ENCODE data around the gene MCTP1.

MCTP1 gene

DNA sequence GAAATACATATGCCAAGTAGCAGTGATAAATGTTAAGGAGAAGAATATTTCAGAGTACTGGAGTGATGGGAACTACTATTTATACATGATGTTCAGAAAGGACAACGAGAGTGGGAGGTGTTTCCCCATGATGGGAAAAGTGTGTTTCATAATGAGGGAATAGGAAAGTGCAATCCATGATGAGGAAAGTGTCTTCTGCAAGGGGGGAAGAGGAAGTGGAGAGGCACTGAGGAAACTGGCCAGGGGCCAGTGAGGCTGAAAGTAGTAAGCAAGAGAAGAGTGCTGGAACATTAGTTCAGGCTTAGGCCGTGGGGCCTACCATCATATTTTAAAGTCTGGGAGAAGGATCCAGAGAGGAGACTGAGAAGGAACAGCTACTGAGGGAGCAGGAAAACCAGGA, 339.2 kb downstream of the MCTP1 start:
- TF ChIP-seq, protein P1, sequence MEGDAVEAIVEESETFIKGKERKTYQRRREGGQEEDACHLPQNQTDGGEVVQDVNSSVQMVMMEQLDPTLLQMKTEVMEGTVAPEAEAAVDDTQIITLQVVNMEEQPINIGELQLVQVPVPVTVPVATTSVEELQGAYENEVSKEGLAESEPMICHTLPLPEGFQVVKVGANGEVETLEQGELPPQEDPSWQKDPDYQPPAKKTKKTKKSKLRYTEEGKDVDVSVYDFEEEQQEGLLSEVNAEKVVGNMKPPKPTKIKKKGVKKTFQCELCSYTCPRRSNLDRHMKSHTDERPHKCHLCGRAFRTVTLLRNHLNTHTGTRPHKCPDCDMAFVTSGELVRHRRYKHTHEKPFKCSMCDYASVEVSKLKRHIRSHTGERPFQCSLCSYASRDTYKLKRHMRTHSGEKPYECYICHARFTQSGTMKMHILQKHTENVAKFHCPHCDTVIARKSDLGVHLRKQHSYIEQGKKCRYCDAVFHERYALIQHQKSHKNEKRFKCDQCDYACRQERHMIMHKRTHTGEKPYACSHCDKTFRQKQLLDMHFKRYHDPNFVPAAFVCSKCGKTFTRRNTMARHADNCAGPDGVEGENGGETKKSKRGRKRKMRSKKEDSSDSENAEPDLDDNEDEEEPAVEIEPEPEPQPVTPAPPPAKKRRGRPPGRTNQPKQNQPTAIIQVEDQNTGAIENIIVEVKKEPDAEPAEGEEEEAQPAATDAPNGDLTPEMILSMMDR (IDR thresholded peaks at IDR 0.05; ENCODE audit: insufficient read depth, low read depth, low read length, missing control alignments), result no peak
- no peak for DNase-seq (ENCODE audit: low read depth)
- no peak overlapping the region for H3K4me3 ChIP-seq (ENCODE audit: low read depth, low read length)

DNA sequence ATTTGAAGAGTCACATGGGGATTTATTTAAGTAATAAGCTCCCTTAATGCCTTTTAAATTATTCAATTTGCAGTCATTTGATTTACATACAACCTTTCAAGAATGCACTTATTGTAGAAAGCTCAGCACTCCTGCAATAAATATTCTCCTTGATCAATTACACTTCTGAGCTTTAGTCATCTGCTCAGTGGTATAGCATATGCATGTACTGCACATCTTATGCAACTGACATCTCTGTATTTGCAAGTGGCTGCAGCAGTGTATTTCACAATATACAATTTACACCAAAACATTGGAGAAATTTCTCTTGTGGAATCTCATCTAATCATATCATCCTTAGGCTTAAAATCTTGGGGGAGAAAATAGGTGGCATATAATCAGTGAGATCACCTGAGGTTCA, 340.7 kb downstream of the MCTP1 start:
- DNase-seq (ENCODE audit: low read depth), result no peak
- no peak overlapping the region for H3K4me3 ChIP-seq (ENCODE audit: low read depth, low read length)
- TF ChIP-seq, protein P1 (IDR thresholded peaks at IDR 0.05; ENCODE audit: insufficient read depth, low read depth, low read length, missing control alignments), result no peak

DNA sequence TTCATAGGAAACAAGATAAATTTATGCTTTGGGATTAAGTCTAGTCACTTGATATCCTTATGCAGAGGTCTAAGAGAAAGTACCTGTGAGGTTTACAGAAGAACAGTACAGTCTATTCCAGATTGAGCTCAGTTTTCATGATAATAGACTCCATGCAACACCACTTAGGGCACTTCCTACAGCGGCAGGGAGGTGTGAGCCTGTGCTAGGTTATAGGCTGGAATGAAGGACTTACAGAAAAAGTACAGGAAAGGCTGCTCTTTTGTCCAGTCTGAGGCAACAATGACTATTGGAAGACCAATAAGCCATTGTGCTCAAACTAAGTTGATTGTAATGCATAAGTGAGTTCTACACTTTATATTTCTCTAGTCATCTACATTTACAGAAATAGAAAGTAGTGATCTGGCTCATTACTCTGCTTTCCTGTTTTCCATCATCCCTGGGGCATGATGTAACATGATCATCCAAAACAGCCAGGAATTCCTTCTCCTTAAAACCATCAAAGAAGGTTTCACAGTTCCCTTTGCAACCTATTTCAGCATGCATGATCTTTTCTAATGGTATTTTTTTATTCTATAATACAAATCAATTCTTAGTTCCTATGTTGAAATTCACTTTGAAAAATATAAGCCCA, 343.7 kb downstream of the MCTP1 start:
- no peak overlapping the region for H3K4me3 ChIP-seq (ENCODE audit: low read depth, low read length)
- DNase-seq (ENCODE audit: low read depth), result no peak
- TF ChIP-seq, protein P1 (IDR thresholded peaks at IDR 0.05; ENCODE audit: insufficient read depth, low read depth, low read length, missing control alignments), result no peak

DNA sequence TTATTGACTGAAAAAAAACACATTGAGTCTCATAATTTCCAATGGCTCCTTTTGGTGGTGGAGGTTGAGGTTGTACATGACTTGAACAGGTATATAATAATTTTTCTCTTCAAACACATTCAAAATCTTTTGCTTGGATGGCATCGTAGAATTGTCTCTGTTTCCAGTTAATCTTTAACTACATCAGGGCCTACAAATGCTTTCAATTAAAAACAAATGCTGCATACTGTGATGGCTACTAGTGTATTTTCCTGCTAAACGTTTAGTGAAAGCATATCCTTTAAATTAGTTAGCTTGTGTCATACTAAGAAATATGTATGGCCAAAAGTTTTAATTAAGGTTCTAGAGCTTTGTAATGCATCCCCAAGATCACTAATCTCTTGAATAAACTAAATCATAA, 352.6 kb downstream of the MCTP1 start:
- H3K4me3 ChIP-seq (ENCODE audit: low read depth, low read length), result no peak overlapping the region
- TF ChIP-seq, protein P1 (IDR thresholded peaks at IDR 0.05; ENCODE audit: insufficient read depth, low read depth, low read length, missing control alignments), result no peak
- DNase-seq (ENCODE audit: low read depth), result no peak

DNA sequence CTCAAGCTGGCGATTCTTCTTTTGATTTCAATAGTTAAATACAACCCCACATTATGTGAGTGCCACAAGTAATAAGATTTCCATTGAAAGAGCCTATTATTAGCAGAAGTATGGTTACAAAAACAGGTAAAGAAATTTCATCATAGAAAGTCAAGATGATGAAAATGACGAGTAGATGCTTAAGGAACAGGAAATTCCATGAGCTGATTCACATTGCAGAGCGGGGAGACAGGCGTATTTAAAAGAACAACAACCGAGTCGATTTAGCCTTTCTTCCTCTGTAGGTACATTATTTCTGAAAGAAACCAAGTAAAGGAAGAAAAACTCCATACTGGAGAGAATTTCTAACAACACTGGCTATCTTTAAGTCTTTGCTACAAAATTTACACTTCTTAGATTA, 356.0 kb downstream of the MCTP1 start:
- H3K4me3 ChIP-seq (ENCODE audit: low read depth, low read length), result no peak overlapping the region
- no peak for DNase-seq (ENCODE audit: low read depth)
- TF ChIP-seq, protein P1 (IDR thresholded peaks at IDR 0.05; ENCODE audit: insufficient read depth, low read depth, low read length, missing control alignments), result no peak

DNA sequence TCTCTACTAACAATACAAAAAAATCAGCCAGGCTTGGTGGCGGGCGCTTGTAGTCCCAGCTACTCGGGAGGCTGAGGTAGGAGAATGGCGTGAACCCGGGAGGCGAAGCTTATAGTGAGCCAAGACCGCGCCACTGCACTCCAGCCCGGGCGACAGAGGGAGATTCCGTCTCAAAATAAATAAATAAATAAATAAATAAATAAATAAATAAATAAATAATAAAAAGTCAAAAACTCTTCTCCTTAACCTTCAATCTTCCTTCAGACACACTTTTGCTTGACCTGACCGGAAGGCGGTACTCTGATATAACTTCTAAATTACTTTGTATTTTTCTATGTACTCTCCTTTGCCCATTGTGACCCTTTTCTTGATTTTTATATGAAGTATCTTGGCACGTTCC, 364.3 kb downstream of the MCTP1 start:
- DNase-seq (ENCODE audit: low read depth), result no peak
- TF ChIP-seq, protein P1 (IDR thresholded peaks at IDR 0.05; ENCODE audit: insufficient read depth, low read depth, low read length, missing control alignments), result no peak
- no peak overlapping the region for H3K4me3 ChIP-seq (ENCODE audit: low read depth, low read length)

DNA sequence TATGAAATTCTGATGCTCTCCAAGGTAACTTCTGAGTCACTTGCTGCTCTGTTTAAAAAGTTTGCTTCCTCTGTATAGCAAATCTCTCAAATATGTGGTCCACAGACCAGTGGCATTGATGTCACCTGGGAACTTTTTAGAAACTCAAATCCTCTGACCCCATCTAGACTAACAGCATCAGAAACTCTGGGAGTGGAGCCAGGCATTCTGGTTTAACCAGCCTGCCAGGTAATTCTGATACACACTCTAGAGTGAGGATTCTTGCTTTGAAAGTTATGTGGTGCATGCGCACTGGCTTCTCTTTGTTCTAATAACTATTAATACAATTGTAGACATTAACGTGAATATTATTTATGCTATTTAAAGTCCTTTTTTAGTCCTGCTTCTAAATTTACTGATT, 368.3 kb downstream of the MCTP1 start:
- H3K4me3 ChIP-seq (ENCODE audit: low read depth, low read length), result no peak overlapping the region
- no peak for DNase-seq (ENCODE audit: low read depth)
- TF ChIP-seq, protein P1 (IDR thresholded peaks at IDR 0.05; ENCODE audit: insufficient read depth, low read depth, low read length, missing control alignments), result no peak
